GM06990 (cell line): ENCODE results near the gene GBA3.

Experiments
- DNase-seq: peaks from one replicate; pipeline ENCODE4 v3.0.0-alpha.2; 2011; ENCODE audit not compliant: insufficient read length; ENCODE audit errors: extremely low read depth
- H3K27me3 ChIP-seq: replicated peaks from 2 replicates; pipeline ENCODE4 v1.6.0; 2011; ENCODE audit warnings: low read length; ENCODE audit not compliant: control insufficient read depth, insufficient read depth
- H3K36me3 ChIP-seq: 2 replicates; pipeline ENCODE4 v1.5.1; 2011; ENCODE audit warnings: low read length; ENCODE audit not compliant: control insufficient read depth, insufficient read depth
- H3K4me3 ChIP-seq: replicated peaks from 2 replicates; pipeline ENCODE4 v1.5.1; 2011; ENCODE audit warnings: low read depth, mild to moderate bottlenecking, control low read depth, low read length
- CTCF ChIP-seq: IDR thresholded peaks from 2 replicates; pipeline ENCODE4 v1.5.1; 2011; ENCODE audit warnings: low read length, control low read depth, mild to moderate bottlenecking, inconsistent platforms; ENCODE audit not compliant: insufficient read depth, poor library complexity, severe bottlenecking

GBA3 gene

DNA sequence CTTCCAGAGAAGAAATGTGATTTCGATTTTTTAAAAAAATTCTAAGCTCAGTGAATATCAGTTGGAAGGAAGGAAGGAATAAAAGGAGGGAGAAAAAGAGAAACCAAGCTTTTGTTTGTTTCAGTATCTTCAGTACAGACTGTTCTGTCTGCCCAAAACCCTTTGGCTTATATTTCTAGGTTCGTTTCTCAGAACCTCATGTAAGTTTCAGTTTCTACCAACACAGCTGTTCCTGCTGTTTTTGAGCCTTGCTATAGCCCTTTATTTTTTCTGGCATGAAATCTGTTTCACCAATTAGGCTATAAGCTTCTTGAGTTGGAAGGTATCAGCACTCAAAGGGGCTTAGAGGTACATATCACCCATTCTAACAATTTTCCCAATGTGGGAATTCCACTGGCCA lies 157.9 kb downstream of the GBA3 start:
- DNase-seq: no peak
- Histone ChIP-seq H3K27me3 (no peaks in the 10 kb centered on the region), H3K36me3 (no peaks in the 10 kb centered on the region), H3K4me3 (no peak overlapping the region)
- no peak for TF ChIP-seq CTCF

DNA sequence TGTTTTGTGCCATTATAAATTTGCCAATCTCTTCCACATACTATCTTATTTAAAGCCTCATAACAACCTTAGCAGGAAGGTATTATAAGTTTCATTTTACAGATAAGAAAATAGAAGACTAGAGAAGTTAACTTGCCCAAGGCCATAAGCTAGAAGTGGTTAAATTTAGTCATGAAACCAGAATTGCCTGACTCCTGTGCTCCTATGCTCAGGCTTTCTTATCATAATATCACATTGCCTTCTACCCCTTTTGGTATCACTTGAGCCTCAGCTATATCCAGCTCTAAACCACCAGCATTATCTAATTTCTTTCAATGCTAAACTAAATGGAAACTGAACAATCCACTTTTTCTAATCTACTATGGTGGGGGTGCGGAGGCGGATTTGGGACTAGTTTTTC lies 164.7 kb downstream of the GBA3 start:
- no peak overlapping the region for H3K4me3 ChIP-seq
- no peak for DNase-seq
- no peak for TF ChIP-seq CTCF

GRCh38 chr4:22859318-22859717 lies 166.6 kb downstream of the GBA3 start:
- no peaks in the 10 kb centered on the region for H3K27me3 ChIP-seq
- H3K4me3 ChIP-seq: no peak overlapping the region
- no peak for TF ChIP-seq CTCF
- no peak for DNase-seq
- no peaks in the 10 kb centered on the region for H3K36me3 ChIP-seq

More for the DNA sequence above, 164.7 kb downstream of the GBA3 start:
- no peaks in the 10 kb centered on the region for H3K36me3 ChIP-seq
- no peaks in the 10 kb centered on the region for H3K27me3 ChIP-seq
